ENCODE results near the gene NFATC3.

The NFATC3 gene

DNA sequence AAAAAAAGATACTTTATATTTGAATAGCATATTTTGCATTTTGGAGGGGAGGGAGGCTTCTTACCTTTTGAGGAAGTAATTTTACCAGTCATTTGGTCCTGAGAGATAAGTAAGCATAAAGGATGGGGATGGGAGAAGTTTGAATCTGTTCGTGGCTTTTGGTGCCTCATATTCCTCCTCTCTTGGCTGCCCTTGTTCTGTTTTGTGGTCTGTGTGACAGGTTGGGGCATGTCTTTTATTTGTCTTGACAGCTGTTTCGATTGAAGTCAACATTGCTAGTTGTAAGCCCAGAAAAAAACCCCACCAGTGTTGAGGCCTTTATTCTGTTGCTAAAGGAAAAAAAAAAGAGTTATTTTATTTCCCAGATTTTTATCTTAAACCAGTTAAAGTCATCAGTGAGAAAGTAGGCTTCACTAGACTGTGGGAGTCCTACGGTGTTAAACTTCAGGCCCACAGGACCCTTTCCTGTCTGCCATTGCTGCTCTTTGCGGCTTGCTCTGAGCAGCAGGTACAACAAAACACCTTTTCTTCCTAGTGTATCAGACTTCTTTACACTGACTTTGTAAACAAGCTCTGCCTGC is 190.5 kb downstream of the NFATC3 start:
- peak overlapping the region in 1 of 2 donors; percentile 6 for H3K27ac ChIP-seq
- TF ChIP-seq, protein P1, sequence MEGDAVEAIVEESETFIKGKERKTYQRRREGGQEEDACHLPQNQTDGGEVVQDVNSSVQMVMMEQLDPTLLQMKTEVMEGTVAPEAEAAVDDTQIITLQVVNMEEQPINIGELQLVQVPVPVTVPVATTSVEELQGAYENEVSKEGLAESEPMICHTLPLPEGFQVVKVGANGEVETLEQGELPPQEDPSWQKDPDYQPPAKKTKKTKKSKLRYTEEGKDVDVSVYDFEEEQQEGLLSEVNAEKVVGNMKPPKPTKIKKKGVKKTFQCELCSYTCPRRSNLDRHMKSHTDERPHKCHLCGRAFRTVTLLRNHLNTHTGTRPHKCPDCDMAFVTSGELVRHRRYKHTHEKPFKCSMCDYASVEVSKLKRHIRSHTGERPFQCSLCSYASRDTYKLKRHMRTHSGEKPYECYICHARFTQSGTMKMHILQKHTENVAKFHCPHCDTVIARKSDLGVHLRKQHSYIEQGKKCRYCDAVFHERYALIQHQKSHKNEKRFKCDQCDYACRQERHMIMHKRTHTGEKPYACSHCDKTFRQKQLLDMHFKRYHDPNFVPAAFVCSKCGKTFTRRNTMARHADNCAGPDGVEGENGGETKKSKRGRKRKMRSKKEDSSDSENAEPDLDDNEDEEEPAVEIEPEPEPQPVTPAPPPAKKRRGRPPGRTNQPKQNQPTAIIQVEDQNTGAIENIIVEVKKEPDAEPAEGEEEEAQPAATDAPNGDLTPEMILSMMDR (IDR thresholded peaks at IDR 0.05), result no peak
- H3K4me3 ChIP-seq, result no peak overlapping the region
- no peak for DNase-seq (ENCODE audit: low spot score)

DNA sequence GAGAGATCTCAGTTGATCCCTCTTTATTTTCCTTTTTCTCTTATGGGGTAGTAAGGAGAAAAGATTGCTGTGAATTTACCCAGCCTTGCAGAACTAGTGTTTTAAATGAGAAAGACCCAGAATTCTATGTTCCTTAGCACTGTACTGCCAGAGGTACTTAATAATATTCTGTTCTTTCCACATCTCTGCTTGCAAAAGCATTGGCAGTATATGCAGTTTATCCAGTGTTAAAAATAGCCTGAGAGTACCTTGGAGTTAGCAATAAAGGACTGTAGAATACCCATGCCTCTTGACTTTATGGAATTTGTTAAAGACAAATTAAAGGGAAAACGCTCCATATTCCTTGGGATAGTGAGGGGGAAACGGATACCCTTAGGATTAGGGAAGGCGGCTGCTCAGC is 191.1 kb downstream of the NFATC3 start:
- Histone ChIP-seq H3K4me3 (no peak overlapping the region), H3K27ac (peak overlapping the region; percentile 6 to 18)
- DNase-seq (ENCODE audit: low spot score), result no peak
- TF ChIP-seq, protein P1 (IDR thresholded peaks at IDR 0.05), result no peak
